ENCODE results near the gene PLA2G2F.

Gene PLA2G2F

GRCh38 chr1:20198918-20199317, 59.8 kb downstream of the PLA2G2F start:
- DNase-seq (ENCODE audit: low read depth, low spot score), result no peak

DNA sequence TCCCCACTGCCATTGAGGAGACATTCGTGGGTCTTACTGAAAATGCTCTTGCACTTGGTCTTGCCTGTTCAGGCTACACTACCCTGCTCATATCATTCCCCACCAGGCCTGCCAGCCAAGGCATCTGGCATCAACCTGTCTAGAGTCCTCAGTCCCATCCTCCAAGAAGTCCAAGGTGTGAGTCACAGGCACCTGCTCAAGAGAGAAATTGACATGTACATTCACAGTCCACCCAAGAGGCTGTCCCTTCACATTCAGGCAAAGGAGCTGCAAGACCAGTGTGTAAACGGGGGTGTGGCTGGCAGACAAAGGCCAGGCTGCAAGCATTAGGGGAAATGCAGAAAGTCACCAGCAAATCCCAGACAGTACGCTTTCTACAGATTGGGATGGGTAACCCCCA, 60.3 kb downstream of the PLA2G2F start:
- no peak overlapping the region for H3K4me3 ChIP-seq (ENCODE audit: low read depth, low read length)
- no peak for DNase-seq (ENCODE audit: low read depth, low spot score)
- in situ Hi-C loops (cut with HindIII; ENCODE audit: low sequenced_read_pairs), result no loop called here
- TF ChIP-seq CTCF (IDR thresholded peaks at IDR 0.05; ENCODE audit: low read depth, low read length), result no peak

More at GRCh38 chr1:20198918-20199317, 59.8 kb downstream of the PLA2G2F start:
- no peak for TF ChIP-seq CTCF (IDR thresholded peaks at IDR 0.05; ENCODE audit: low read depth, low read length)
- no peak overlapping the region for H3K4me3 ChIP-seq (ENCODE audit: low read depth, low read length)
- in situ Hi-C loops (cut with HindIII; ENCODE audit: low sequenced_read_pairs), result no loop called here

DNA sequence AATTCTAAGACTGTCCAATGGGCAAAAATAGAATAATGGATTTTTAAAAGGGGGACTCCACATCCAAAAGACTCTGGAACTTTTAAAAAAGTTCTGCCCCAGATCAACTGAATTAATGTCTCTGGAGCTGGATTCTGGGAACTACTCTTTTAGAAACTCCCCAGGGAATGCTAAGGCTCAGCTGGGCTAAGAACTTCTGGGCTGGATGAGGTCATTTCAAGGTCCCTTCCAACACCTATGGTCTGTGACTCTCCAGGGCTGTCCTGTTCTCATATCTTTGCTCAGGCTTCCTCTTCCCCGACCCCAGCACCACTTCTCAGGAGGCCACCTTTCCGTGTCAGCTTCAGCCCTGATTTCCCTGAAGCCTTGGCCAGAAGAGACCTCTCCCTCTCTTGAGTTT, 60.7 kb downstream of the PLA2G2F start:
- no peak for DNase-seq (ENCODE audit: low read depth, low spot score)
- no peak for TF ChIP-seq CTCF (IDR thresholded peaks at IDR 0.05; ENCODE audit: low read depth, low read length)
- no peak overlapping the region for H3K4me3 ChIP-seq (ENCODE audit: low read depth, low read length)
- in situ Hi-C loops (cut with HindIII; ENCODE audit: low sequenced_read_pairs), result no loop called here
